Right renal pelvis (tissue), 4 donors: ENCODE data around the gene RTN4. TPM values are rescaled to one million over a fixed set of nuclear protein-coding genes. Genes with fewer than 3 reads are reported as not detected.

Source experiments
- DNase-seq, 4 donors: peaks; one replicate each; pipeline ENCODE4 v3.0.0-alpha.2; 2013; ENCODE audit warnings: low read depth in 4 of 4, low spot score in 3 of 4, missing footprints in 1 of 4
- polyA plus RNA-seq, 4 donors: library from polyadenylated mRNA; unstranded; fragments of 120-200 nt; gene quantifications; one replicate each; pipeline ENCODE4 v1.2.1, GENCODE V29; 2013; ENCODE audit not compliant: insufficient read length in 4 of 4

Gene RTN4
- polyA plus RNA-seq, 4 donors = 347 to 402 (median 378) TPM

DNA sequence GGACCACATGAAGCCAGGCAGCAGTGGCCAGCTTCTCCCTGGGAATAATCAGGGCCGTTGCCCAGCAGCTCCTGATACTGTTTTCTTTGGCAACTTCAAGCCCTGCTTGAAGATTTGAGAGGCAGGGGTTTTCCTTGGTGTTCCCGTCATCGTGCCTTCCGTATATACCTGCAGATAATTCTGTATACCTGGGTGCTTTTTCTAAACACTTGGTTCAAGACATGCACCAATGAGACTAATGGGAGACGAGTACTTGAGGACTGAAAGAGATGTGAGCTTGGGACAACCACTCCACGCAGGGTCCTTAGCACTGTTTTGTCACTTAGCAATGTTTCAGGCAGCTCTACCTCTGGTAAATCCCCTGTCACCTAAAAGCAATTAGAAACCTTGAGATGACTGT, 118.8 kb downstream of the RTN4 start:
- DNase-seq = no peak

- no peak for DNase-seq
These were observed 121.5 kb downstream of the RTN4 start for GRCh38 chr2:54928719-54929118.

GRCh38 chr2:54927751-54928615, 122.3 kb downstream of the RTN4 start:
- DNase-seq = no peak

DNA sequence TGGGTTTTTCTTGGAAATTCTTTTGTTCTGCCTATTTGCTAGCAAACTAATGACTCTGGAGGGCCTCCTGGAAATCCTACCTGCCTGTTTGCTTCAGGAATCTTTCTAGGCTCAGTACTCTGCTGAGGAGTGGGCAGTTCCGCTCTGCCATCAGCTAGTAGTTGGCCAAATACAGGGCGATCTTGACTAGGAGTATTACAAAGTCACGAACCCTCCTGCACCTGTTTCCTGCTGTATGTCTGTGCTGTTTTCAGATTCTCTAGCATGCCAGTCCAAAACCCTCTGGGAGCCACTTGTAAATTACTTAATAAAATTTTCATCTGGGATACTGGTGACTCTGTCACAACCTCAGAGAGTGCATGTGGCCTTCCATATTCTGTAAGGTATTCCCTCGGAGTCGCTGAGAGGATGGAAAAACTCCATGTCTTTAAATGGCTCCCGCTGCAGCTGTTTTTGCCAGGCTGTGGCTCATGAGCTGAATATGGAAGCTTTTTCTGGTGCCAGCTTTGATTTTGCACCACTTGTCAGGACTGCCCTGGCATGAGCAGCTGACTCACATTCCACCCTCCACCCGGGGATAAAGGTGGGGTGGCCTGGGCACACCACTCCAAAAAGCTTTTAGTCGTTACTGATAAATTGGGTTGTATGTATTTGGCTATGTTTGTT, 123.0 kb downstream of the RTN4 start:
- DNase-seq = no peak

DNA sequence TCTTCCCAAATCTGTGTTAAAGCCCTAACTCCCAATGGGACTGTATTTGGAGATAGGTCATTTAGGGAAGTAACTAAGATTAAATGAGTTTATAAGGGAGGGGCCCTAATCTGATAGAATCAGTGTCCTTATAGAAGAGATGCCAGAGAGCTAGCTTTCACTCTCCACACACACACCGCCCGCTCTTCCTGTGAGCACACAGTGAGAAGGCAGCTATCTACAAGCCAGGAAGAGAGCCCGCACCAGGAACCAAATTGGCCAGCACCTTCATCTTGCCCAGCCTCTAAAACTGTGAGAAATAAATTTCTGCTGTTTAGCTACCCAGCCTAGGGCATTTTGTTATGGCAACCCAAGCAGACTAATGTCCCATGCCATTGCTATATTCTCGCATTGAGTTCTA, 125.2 kb downstream of the RTN4 start:
- DNase-seq = no peak

DNA sequence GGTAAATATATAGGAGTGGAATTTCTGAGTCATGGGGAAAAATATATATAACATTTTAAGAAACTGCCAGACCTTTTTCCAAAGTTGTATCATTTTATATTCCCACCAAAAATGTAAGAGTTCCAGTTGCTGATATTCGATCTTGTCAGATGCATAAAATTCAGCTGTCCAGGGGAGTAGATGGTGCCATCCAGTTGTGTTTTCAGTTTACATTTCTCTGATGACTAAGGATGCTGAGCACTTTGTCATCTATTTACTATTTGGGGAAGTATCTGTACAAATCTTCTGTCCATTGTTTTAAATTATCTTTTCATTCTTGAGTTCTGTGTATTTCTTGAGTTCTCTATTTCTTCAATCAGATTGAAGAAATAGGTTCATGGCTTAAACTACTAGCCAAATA, 126.1 kb downstream of the RTN4 start:
- DNase-seq = no peak

Other genes with a start within 250 kb of the RTN4 start
- gene CLHC1, start 181.8 kb upstream of the RTN4 start, polyA plus RNA-seq = 10 to 100 TPM; 18.6 to 26.3 (median 21.3) TPM
- 1,000 to 10,000 TPM; 1,624 to 1,922 (median 1,810) TPM for gene RPS27A, start 182.2 kb upstream of the RTN4 start, polyA plus RNA-seq
- 10 to 100 TPM; 37.9 to 42.4 (median 41.9) TPM for gene MTIF2, start 218.8 kb upstream of the RTN4 start, polyA plus RNA-seq